Fibroblast of the aortic adventitia (primary cell): Measurements from ENCODE around the gene BGLAP. TPM values are rescaled to one million over a fixed set of nuclear protein-coding genes. Genes with fewer than 3 reads are reported as not detected.

Source experiments
- DNase-seq: peaks from one replicate; pipeline ENCODE4 v3.0.0-alpha.2; 2010; ENCODE audit warnings: low read depth
- H3K4me3 ChIP-seq: 2 replicates; pipeline ENCODE4 v1.5.1; 2011; ENCODE audit warnings: low read depth, mild to moderate bottlenecking, control low read depth, low read length, moderate library complexity
- total RNA-seq: library from RNA; depleted of rRNA; stranded (reverse); fragments of >200 nt; gene quantifications from 2 replicates; pipeline ENCODE4 v1.2.3, GENCODE V29; 2012; ENCODE audit warnings: low replicate concordance
- TF ChIP-seq, protein P1 (sequence below): IDR thresholded peaks from 2 replicates; pipeline ENCODE4 v1.5.1; 2011; ENCODE audit warnings: mild to moderate bottlenecking, low read length, control low read depth, inconsistent platforms; ENCODE audit not compliant: insufficient read depth

The BGLAP gene
- 0.18 TPM in 1 of 2 replicates, not detected in the other for total RNA-seq

DNA sequence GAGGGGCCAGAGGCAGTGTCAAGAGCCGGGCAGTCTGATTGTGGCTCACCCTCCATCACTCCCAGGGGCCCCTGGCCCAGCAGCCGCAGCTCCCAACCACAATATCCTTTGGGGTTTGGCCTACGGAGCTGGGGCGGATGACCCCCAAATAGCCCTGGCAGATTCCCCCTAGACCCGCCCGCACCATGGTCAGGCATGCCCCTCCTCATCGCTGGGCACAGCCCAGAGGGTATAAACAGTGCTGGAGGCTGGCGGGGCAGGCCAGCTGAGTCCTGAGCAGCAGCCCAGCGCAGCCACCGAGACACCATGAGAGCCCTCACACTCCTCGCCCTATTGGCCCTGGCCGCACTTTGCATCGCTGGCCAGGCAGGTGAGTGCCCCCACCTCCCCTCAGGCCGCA, at the start of gene BGLAP:
BGLAP (plus strand) TSS at position 259 of the 400 bp plus-strand sequence; CDS start at position 307, 48 bp downstream.
- H3K4me3 ChIP-seq = no peak within 1 kb of the TSS
- no peak for DNase-seq
- TF ChIP-seq, protein P1, sequence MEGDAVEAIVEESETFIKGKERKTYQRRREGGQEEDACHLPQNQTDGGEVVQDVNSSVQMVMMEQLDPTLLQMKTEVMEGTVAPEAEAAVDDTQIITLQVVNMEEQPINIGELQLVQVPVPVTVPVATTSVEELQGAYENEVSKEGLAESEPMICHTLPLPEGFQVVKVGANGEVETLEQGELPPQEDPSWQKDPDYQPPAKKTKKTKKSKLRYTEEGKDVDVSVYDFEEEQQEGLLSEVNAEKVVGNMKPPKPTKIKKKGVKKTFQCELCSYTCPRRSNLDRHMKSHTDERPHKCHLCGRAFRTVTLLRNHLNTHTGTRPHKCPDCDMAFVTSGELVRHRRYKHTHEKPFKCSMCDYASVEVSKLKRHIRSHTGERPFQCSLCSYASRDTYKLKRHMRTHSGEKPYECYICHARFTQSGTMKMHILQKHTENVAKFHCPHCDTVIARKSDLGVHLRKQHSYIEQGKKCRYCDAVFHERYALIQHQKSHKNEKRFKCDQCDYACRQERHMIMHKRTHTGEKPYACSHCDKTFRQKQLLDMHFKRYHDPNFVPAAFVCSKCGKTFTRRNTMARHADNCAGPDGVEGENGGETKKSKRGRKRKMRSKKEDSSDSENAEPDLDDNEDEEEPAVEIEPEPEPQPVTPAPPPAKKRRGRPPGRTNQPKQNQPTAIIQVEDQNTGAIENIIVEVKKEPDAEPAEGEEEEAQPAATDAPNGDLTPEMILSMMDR = no peak

DNA sequence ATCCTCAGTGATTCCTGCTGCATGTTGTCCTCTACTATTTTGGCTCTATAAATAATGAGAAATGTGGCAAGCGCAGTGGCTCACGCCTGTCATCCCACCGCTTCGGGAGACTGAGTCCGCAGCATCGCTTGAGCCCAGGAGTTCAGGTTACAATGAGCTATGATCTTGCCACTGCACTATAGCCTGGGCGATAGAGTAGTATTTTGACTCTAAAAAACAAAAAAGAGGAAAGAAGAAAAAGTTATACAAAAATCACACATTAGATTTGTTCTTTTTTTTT, 48.8 kb upstream of the BGLAP start:
- TF ChIP-seq, protein P1 = no peak

DNA sequence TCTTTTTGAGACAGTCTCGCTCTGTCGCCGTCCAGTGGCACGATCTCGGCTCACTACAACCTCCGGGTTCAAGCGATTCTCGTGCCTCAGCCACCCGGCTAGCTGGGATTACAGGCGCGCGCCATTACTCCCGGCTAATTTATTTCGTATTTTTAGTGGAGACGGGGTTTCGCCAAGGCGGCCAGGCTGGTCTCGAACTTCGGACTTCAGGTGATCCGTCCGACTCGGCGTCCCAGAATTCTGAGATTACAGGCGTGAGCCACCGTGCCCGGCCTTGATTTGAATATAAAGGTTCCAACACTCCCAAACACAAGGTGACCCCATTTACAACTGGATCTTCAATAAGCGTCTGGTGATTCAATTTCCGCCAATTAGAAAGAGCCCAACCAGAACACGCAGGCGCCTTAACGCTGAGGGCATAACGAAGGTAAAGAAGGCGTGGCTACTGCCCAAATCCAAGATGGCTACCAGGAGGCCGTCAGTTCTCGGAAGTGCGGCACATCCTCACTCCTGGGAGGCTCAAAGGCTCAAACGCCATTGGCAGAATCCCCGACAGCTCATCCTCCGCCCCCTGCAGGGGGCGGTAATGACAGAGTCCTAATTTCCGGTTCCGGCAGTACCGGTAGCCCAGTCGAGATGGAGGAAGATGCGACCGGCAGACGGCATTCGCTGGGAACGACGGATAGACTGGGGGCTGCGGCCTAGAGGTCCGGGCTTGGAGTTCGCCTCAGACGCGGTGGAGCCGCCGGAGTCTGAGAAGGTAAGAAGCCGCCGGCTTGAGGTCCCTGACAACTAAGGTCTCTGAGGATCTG, 48.3 kb upstream of the BGLAP start, which contains the start of gene SLC25A44:
SLC25A44 (plus strand) TSS at position 617 of the 812 bp plus-strand sequence. CDS start 5,744 bp downstream, outside the sequence.
- TF ChIP-seq, protein P1 = peak; percentile 58
- H3K4me3 ChIP-seq = peak within 1 kb of the TSS; percentile 98
- DNase-seq = peak; percentile 100

More for the DNA sequence above, 48.8 kb upstream of the BGLAP start:
- peak overlapping the region; percentile 70 for H3K4me3 ChIP-seq
- no peak for DNase-seq

DNA sequence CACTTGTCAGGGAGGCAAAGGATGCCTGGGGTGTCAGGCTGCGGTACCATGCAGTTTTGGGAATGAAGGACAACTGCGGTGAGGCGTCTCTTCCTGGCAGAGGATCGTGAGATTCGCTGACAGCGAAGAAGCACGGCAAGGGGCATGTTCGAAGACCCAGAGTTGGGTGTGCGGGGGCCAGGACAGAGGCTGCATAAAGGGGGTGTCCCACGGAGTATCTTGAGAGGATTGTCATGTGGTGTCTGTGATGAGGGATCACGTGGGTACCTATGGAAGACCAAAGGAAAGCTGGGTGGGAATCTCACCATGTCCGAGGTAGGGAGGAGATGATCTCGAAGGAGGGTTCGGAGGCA, 47.7 kb upstream of the BGLAP start:
- H3K4me3 ChIP-seq = peak overlapping the region; percentile 98
- TF ChIP-seq, protein P1 = no peak
- DNase-seq = peak; percentile 15

DNA sequence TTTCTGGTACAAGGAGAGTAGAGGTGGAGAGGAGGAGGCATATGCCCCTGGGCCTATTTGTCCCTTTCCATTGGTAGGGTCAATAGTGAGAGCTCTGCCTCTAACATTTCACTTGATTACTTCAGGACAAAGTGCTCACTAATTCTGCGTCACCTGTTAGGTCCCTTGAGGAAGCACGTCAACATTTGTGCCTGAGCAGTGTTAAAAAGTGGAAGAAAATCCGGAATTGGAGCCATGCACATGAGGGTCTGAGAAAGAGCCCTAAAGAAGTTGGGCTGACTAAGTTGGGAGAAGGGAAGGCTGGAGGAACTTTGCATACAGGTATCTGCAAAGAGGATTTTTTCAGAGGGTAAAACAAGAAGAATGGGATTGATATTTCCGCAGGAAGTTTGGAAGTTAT, 46.1 kb upstream of the BGLAP start:
- no peak for DNase-seq
- TF ChIP-seq, protein P1 = no peak
- no peak overlapping the region for H3K4me3 ChIP-seq

DNA sequence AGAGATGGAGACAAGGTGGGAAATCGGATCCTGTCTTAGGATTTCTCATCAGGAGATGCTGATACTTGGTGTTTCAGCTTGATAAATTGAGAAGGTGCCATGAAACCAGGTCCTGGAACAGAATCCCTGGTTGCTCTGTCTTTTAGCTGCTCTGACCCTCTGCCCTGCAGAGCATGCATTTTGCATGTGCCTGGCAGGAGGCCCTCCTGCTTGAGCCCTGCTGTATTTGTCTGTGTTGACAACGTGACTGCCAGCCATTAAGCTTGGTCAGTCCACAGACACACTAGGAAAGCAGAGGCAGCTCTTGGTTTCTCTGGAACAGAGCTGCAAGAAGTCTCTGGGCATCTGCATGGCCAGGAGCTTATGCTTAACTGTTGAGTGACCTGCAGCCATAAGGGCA, 45.5 kb upstream of the BGLAP start:
- no peak overlapping the region for H3K4me3 ChIP-seq
- TF ChIP-seq, protein P1 = no peak

More for the DNA sequence above, 45.5 kb upstream of the BGLAP start:
- DNase-seq = no peak
